Skeletal muscle cell (primary cell): ENCODE results near the gene USP25.
"Not testable (repeated sequence)": the region's sequence is repeated elsewhere in the genome, so short reads cannot be mapped to it uniquely, and the experiment has no call there.

Experiments used
- DNase-seq: peaks from one replicate; pipeline ENCODE4 v3.0.0-alpha.2; 2010; ENCODE audit warnings: low read depth
- H3K4me3 ChIP-seq: 2 replicates; pipeline ENCODE4 v1.5.1; 2011; ENCODE audit warnings: low read depth, mild to moderate bottlenecking, control low read depth, low read length, moderate library complexity

USP25 gene

GRCh38 chr21:15731243-15731613 lies 1.4 kb downstream of the USP25 start:
- peak overlapping the region; percentile 73 for H3K4me3 ChIP-seq
- DNase-seq: no peak

- peak overlapping the region; percentile 73 for H3K4me3 ChIP-seq
- DNase-seq: no peak
These were observed 2.7 kb downstream of the USP25 start for GRCh38 chr21:15732290-15732995.

DNA sequence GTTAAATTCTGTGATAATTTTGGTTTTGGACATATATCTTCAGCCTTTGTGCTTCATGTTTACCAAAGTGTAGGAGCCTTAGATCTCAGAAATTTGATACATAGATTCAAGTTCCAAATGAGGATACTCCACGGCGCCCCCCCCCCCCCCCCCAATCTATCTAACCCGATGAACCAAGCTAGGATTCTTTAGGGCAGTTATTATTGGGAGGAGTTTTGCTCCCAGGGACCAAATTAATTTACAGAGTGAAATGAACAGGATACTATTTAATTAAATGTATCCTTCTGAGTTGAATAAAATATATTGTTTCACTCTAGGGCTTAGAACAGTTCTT lies 3.2 kb downstream of the USP25 start:
- peak overlapping the region; percentile 1 for H3K4me3 ChIP-seq
- DNase-seq: no peak

GRCh38 chr21:15735409-15735808 lies 5.6 kb downstream of the USP25 start:
- H3K4me3 ChIP-seq: no peak overlapping the region
- no peak for DNase-seq

DNA sequence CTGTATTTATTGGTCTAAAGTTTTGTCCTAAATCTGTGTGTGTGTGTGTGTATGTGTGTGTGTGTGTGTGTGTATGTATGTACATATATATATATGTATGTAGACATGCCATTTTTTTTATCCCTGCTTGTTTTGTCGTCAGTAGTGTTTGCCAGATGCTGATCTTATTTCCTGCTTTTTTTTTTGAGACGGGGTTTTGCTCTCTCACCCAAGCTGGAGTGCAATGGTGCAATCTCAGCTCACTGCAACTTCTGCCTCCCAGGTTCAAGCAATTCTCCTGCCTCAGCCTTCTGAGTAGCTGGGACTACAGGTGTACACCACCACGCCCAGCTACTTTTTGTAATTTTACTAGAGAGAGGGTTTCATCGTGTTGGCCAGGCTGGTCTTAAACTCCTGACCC lies 6.1 kb downstream of the USP25 start:
- H3K4me3 ChIP-seq, DNase-seq: not testable (repeated sequence)

GRCh38 chr21:15738779-15739178 lies 9.0 kb downstream of the USP25 start:
- not testable (repeated sequence) for H3K4me3 ChIP-seq, DNase-seq

DNA sequence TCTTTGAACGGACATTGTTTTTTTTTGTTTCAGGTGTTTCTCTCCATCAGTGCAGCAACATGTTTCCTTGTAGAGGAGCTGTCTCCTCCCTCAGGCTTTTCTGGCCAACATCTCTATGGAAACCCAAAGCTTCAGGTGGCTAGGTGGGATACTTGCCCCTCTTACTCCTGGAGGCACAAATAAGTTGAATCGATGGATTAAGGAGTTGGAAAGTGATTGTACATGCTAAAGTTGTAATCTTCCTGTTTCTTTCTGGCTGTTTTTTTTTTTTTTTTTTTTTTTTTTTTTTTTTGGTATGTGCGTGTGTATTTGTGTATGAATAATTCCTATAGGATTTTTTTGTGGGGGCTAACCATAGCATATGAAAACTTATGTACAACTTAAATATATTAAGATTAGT lies 10.6 kb downstream of the USP25 start:
- DNase-seq: no peak

GRCh38 chr21:15741510-15741909 lies 11.7 kb downstream of the USP25 start:
- no peak for DNase-seq
- H3K4me3 ChIP-seq: no peak overlapping the region

More for the DNA sequence above, 10.6 kb downstream of the USP25 start:
- no peak overlapping the region for H3K4me3 ChIP-seq

DNA sequence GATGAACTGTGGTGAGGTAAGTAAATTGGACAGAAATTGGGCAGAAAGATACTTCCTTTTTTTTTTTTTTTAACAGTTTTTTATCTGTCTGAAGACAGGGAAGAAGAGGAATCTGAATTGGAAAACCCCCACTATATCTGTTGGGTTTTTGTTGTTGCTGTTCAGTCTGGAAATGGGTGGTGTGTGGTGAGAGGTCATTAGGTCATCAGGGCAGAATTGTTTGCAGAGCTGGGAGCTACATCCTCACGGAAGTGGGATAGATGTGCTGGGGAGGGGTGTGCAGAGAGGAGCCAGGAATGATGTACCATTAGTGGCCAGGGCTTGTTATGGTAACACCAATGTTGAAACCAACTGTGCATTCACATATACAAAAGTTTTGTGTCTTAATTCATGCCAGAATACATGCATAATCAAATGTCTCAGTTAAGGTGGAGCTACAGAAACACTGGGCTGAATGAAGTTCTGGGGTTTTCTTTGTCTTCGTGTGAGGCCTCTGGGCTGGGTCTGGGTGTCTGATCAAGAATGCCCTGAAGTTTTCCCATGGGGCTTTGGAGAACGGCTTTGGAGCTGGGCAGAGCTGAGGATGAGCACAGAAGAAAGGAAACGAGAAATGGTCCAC lies 12.4 kb downstream of the USP25 start:
- H3K4me3 ChIP-seq: no peak overlapping the region
- DNase-seq: no peak

DNA sequence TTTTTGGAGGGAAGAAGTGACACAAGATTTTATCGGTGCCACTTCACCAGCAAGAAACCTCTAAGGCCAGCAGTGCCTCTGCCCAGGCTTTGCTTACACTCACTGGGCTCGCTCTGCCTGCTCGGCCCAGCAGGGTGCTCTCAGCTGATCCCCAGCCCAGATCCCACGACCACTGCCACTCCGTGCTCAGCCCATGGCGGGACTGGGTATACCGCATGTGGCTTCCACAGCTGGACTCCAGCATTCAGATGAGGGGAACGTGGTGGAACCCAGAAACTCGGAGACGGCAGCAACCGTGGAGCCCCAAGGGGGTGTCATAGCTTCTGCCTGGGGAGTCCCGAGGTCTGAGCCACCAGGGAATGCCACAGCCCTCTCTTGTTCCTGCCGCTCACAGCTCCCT lies 12.9 kb downstream of the USP25 start:
- no peak overlapping the region for H3K4me3 ChIP-seq

GRCh38 chr21:15743593-15743992 lies 13.8 kb downstream of the USP25 start:
- no peak overlapping the region for H3K4me3 ChIP-seq
- no peak for DNase-seq

More for the DNA sequence above, 12.9 kb downstream of the USP25 start:
- DNase-seq: no peak

DNA sequence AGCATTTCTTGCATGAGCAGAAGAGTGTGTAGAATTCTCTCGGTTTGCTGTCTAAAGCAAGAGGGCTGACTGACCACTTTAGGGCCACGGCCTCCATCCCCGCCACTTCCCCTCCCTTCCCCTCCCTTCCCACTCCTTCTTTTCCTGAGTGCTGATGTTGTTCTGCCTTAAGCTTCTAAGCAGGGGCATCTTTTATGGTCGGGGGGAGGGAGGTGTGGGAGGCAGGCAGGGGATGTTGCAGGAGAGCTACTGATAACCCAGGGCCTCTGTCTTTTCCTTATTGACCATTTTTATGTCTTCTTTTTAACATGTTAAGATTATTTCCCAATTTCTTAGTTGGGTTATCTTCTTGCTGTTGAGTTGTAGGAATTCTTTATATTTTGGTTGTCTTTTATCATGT lies 15.1 kb downstream of the USP25 start:
- no peak overlapping the region for H3K4me3 ChIP-seq
- no peak for DNase-seq

DNA sequence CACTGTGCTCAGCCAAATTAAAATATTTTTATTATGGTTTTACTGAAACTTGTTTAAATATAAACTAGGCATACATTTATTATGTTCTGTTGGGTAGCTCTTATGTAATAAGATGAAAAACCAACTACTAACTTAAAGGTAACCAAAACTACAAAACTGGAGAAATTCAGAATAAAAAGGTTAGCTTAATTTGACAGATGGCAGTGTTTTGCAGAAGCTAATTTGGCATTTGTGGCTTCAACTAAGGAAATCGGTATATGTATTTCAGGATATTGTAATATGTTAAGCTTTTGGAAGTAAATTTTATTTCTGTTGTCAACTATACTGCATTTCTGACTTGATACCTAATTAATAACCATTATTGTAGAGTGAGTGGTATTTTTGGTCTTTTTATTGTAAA lies 18.8 kb downstream of the USP25 start:
- H3K4me3 ChIP-seq: no peak overlapping the region

GRCh38 chr21:15749082-15749860 lies 19.5 kb downstream of the USP25 start:
- DNase-seq: no peak
- H3K4me3 ChIP-seq: no peak overlapping the region

More for the DNA sequence above, 18.8 kb downstream of the USP25 start:
- no peak for DNase-seq

DNA sequence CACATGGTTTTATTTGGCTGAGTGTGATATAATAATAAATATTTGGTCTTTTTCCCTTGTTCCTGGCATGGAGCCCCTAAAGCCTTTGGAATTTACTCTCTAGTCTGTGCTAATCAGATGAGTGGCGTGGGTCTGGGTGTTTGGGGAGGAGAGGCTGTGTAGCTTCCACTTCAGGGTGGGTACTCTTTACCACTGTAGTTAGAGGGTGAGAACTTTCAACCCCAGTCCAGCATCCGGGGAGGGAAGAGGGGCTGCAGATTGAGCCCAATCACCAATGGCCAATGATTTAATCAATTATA lies 20.0 kb downstream of the USP25 start:
- no peak overlapping the region for H3K4me3 ChIP-seq
- DNase-seq: no peak

DNA sequence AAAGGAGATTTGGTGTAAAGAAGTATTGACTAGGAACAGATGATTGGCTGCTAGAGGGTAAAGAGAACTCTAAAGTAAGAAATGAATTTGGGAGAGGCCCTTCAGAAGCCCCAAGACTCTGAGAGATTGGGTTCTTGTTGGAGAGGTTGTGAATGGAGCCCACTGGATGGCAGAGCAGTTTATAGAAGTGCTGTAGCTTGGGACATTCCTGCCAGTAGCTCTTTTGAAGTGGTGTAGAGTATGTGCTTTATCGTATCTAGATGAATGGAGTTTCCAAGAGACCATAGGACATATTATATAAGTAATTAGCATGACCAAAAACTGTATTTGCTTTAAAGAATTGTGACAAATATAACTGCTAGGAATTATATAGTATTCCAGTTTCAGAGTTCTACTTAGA lies 21.3 kb downstream of the USP25 start:
- no peak overlapping the region for H3K4me3 ChIP-seq
- no peak for DNase-seq

DNA sequence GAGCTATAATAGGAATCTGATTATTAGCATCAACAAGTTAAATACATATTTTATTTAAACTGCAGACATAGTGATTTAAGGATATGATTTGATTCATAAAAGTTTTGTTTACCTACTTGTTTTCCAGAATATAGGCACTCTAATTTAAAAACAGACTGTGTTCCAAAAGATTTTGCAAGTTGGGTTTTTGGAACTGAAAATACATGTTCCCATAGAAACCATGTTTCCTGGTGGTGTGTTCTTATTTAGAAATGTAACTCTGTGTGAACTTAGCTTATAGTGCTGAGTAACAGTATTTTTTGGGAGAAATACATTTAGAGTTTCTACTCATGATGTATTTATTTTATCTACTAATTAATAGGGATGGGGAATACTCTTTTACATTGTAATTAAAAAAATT lies 21.8 kb downstream of the USP25 start:
- H3K4me3 ChIP-seq: no peak overlapping the region
- no peak for DNase-seq

DNA sequence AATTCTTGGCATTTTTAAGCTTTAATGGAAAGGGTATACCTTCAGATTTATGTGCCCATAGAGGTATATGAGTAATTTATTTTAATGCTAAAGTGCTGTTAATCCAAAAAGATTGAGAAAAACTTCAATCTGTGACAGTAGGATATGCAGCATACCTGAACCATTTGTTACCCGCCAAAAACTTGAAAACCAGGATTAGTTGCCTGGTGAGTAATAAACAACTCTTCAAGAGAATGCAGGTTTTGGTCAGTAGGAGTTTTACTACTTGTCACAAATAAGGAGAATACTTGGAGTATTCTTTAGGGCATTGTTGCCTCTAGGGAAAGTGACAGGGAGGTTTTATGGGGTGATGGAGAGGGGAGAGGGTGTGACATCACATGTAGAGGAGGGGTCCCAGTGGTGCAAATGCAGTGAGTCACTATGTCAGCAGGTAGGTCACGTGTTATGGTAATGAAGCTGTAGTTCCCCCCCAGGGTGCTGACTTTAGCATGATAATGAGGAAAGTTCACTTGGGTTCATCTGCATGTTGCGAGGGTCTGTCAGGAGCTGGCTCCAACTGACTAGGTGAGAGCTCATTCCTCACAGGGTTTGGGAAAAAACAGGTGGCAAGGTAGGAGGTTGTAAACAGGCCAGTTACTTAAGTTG lies 23.1 kb downstream of the USP25 start:
- H3K4me3 ChIP-seq: no peak overlapping the region
- DNase-seq: no peak

GRCh38 chr21:15753741-15754140 lies 24.0 kb downstream of the USP25 start:
- no peak overlapping the region for H3K4me3 ChIP-seq
- DNase-seq: no peak

DNA sequence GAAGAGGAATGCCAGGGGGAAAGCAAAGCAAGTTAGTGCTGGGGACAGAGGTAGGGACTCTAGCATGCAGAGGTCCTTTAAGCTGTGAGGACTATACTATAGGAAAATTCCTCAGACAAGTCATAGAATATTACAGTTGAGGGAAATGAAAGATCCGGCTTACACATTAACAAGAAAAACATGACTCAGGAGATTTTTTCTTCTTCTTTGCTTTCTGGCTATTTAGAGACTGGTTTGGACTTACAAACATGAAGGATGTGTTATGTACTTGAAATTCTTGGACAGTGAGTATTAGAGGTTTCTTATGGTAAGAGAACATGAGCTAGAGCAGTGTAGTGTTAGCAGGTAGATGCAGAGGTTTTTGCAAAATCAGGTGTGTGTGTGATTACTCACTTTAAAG lies 24.9 kb downstream of the USP25 start:
- DNase-seq: no peak
- H3K4me3 ChIP-seq: no peak overlapping the region
